GM12878 (cell line): ENCODE results near the gene IFI30. TPM values are rescaled to one million over a fixed set of nuclear protein-coding genes. Genes with fewer than 3 reads are reported as not detected.

Experiments used
- BCLAF1 ChIP-seq: fragments of 450-650 bp; IDR thresholded peaks from 2 replicates; pipeline ENCODE4 v1.6.1; 2017; ENCODE audit warnings: antibody characterized with exemption, mild to moderate bottlenecking, moderate library complexity
- CUX1 ChIP-seq: IDR thresholded peaks from 2 replicates; pipeline ENCODE4 v1.6.1; 2012; ENCODE audit warnings: improper control_type of control experiment, low read depth, low read length; ENCODE audit not compliant: insufficient replicate concordance
- EGR1 ChIP-seq, 2 experiments: IDR thresholded peaks; 1 replicate in 1 of 2; 2 replicates in 1 of 2; pipeline ENCODE4 v1.6.1; 2011 to 2012; ENCODE audit warnings: low read depth in 2 of 2, low read length in 2 of 2, borderline replicate concordance in 1 of 2, mild to moderate bottlenecking in 1 of 2, moderate library complexity in 1 of 2
- HDGF ChIP-seq: fragments of 450-650 bp; IDR thresholded peaks from 2 replicates; pipeline ENCODE4 v1.6.1; 2016; ENCODE audit warnings: antibody characterized with exemption
- KDM1A ChIP-seq: fragments of 200-600 bp; sonication (generic); IDR thresholded peaks from 2 replicates; pipeline ENCODE4 v1.6.1; 2016; ENCODE audit warnings: borderline replicate concordance
- LARP7 ChIP-seq: fragments of 450-650 bp; IDR thresholded peaks from 2 replicates; pipeline ENCODE4 v1.6.1; 2017; ENCODE audit warnings: mild to moderate bottlenecking
- MXI1 ChIP-seq: fragments of 150-350 bp; IDR thresholded peaks from 2 replicates; pipeline ENCODE4 v1.6.1; 2011; ENCODE audit warnings: low read depth, mild to moderate bottlenecking, inconsistent platforms, low read length, improper control_type of control experiment
- NFYA ChIP-seq: IDR thresholded peaks from 2 replicates; pipeline ENCODE4 v1.6.1; 2011; ENCODE audit warnings: low read depth, mild to moderate bottlenecking, low read length, improper control_type of control experiment, borderline replicate concordance
- NKRF ChIP-seq: fragments of 450-650 bp; conservative IDR thresholded peaks from 2 replicates; pipeline ENCODE4 v1.6.1; 2017; ENCODE audit warnings: mild to moderate bottlenecking, moderate library complexity
- NRF1 ChIP-seq: conservative IDR thresholded peaks from 2 replicates; pipeline ENCODE4 v1.6.1; 2011; ENCODE audit warnings: mild to moderate bottlenecking, low read depth, low read length, improper control_type of control experiment
- RAD51 ChIP-seq: fragments of 450-650 bp; IDR thresholded peaks from 2 replicates; pipeline ENCODE4 v1.6.1; 2016; ENCODE audit warnings: moderate library complexity, mild to moderate bottlenecking, inconsistent platforms
- RELB ChIP-seq: fragments of 450-650 bp; IDR thresholded peaks from 2 replicates; pipeline ENCODE4 v1.6.1; 2017; ENCODE audit warnings: low read depth, mild to moderate bottlenecking, moderate library complexity
- RUNX3 ChIP-seq: IDR thresholded peaks from 2 replicates; pipeline ENCODE4 v1.6.1; 2012; ENCODE audit warnings: low read length, inconsistent platforms
- SIX5 ChIP-seq: IDR thresholded peaks from 2 replicates; pipeline ENCODE4 v1.6.1; 2011; ENCODE audit warnings: mild to moderate bottlenecking, low read depth, low read length, moderate library complexity; ENCODE audit not compliant: severe bottlenecking
- SMC3 ChIP-seq: IDR thresholded peaks from 2 replicates; pipeline ENCODE4 v1.6.1; 2011; ENCODE audit warnings: low read length, improper control_type of control experiment, borderline replicate concordance
- SREBF1 ChIP-seq: IDR thresholded peaks from 2 replicates; pipeline ENCODE4 v1.6.1; 2012; ENCODE audit warnings: mild to moderate bottlenecking, low read length
- TCF3 ChIP-seq: IDR thresholded peaks from 2 replicates; pipeline ENCODE4 v1.6.1; 2012; ENCODE audit warnings: low read depth, mild to moderate bottlenecking, low read length, borderline replicate concordance; ENCODE audit not compliant: insufficient read depth
- YY1 ChIP-seq: IDR thresholded peaks from 2 replicates; pipeline ENCODE4 v1.6.1; 2011; ENCODE audit warnings: low read depth, mild to moderate bottlenecking, low read length
- ZBED1 ChIP-seq: IDR thresholded peaks from 2 replicates; pipeline ENCODE4 v1.6.1; 2016; ENCODE audit warnings: borderline replicate concordance
- polyA plus RNA-seq, 11 experiments: library from polyadenylated mRNA; depleted of rRNA in 4 of 11; unstranded in 6 of 11; stranded (reverse) in 5 of 11; fragments of >200 nt; fragmentation: Nextera tagmentation in 4 of 11; fragmentation: Illumina TruSeq in 1 of 11; extraction: Ambion mirVana in 4 of 11; extraction: Trizol in 1 of 11; gene quantifications; 1 replicate in 1 of 11; 2 replicates in 10 of 11; pipeline versions ENCODE4 v1.2.1 to v1.2.3, GENCODE V29; 2011 to 2016; ENCODE audit warnings: inconsistent platforms in 2 of 11, missing spikeins in 2 of 11, low read depth in 1 of 11
- total RNA-seq, 4 experiments: library from RNA; depleted of rRNA in 3 of 4; stranded (reverse); fragments of >200 nt in 3 of 4; fragmentation: Illumina TruSeq in 1 of 4; extraction: Trizol in 1 of 4; gene quantifications; 2 replicates each; pipeline versions ENCODE4 v1.2.1 to v1.2.3, GENCODE V29; 2013 to 2021

The IFI30 gene
- total and polyA plus RNA-seq, 10 of the 15 experiments (the other 5 are each of a cell fraction or from before 2014, with no cell fraction given), result 221 to 1,112 (median 451) TPM

GRCh38 chr19:18192673-18193387 lies 19.2 kb downstream of the IFI30 start, which contains the start of gene MPV17L2 (continued):
- TF ChIP-seq NKRF, result peak; percentile 95
- TF ChIP-seq HDGF, result peak; percentile 87
- no peak for TF ChIP-seq RUNX3
- TF ChIP-seq EGR1 (IDR thresholded peaks at IDR 0.05; ENCODE audit: borderline replicate concordance in 1 of 2, low read depth in 2 of 2, low read length in 2 of 2), result no peak
- TF ChIP-seq CUX1, result no peak
- TF ChIP-seq NFYA, result peak; percentile 97
- TF ChIP-seq RAD51, result peak; percentile 10; the same call in 1 of the 2 replicates
- TF ChIP-seq SREBF1, result no peak
- no peak for TF ChIP-seq ZBED1
- TF ChIP-seq LARP7, result no peak
- no peak for TF ChIP-seq SMC3
- no peak for TF ChIP-seq BCLAF1
- peak; percentile 64 for TF ChIP-seq MXI1
- TF ChIP-seq YY1, result peak; percentile 85
- TF ChIP-seq TCF3, result no peak
- TF ChIP-seq NRF1, result no peak
- TF ChIP-seq SIX5, result no peak
- TF ChIP-seq RELB, result no peak
- no peak for TF ChIP-seq KDM1A
